GM18502 (cell line): ENCODE results near the gene USP17L25.
"Not testable (repeated sequence)": the region's sequence is repeated elsewhere in the genome, so short reads cannot be mapped to it uniquely, and the experiment has no call there.

Experiments
- ATAC-seq: cut with Tn5 transposase; IDR thresholded peaks from one replicate; pipeline ENCODE4 v1.9.1; 2021; ENCODE audit warnings: mild to moderate bottlenecking; ENCODE audit not compliant: unreplicated experiment, poor library complexity

Gene USP17L25

GRCh38 chr4:9329611-9330010, at the start of gene USP17L25:
TSS of gene USP17L25 (plus strand) at chr4:9329911. CDS start at chr4:9329911, 0 bp downstream.
- ATAC-seq = not testable (repeated sequence)

DNA sequence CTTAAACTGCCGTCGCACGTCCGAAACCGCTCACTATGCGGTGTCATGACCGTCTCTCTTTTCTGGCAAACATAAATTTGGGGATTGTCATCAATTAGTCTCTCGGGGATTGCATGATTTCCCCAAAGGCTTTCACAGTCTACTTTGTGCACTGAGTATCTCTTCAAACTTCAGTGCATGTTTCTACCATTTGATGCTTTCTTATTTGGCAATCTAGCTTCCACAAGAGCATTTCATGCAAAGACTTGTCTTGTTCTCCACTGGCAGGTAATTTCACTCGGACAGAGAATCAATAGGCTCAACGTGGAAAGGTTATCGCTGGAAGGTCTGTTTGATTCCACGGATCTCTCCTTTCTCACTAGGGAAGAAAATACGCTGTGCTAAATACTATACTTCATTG, 5.5 kb upstream of the USP17L25 start:
- ATAC-seq = not testable (repeated sequence)

DNA sequence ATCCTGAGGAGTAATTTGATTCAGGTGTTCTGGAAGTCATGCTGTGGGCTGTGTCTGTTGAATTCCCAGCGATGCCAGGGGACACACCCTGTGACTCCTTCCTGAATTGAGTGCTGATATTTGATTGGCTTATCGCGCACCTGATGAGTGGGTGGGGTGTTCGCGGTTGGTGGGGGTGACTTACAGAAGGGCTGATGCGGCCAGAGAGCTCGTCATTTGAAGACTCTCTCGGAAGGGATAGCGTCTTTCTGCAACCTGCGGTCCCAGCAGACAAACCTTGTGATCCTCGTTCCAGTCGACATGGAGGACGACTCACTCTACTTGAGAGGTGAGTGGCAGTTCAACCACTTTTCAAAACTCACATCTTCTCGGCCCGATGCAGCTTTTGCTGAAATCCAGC, 4.8 kb upstream of the USP17L25 start, which contains the start of gene USP17L24:
Gene USP17L24 (plus strand): TSS at position 301 of the 400 bp plus-strand sequence. CDS start 0 bp downstream, at position 301.
- ATAC-seq = not testable (repeated sequence)

DNA sequence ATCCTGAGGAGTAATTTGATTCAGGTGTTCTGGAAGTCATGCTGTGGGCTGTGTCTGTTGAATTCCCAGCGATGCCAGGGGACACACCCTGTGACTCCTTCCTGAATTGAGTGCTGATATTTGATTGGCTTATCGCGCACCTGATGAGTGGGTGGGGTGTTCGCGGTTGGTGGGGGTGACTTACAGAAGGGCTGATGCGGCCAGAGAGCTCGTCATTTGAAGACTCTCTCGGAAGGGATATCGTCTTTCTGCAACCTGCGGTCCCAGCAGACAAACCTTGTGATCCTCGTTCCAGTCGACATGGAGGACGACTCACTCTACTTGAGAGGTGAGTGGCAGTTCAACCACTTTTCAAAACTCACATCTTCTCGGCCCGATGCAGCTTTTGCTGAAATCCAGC, 4.6 kb downstream of the USP17L25 start, which contains the start of gene USP17L26:
Gene USP17L26 (plus strand): TSS at position 301 of the 400 bp plus-strand sequence. CDS start 0 bp downstream, at position 301.
- not testable (repeated sequence) for ATAC-seq

DNA sequence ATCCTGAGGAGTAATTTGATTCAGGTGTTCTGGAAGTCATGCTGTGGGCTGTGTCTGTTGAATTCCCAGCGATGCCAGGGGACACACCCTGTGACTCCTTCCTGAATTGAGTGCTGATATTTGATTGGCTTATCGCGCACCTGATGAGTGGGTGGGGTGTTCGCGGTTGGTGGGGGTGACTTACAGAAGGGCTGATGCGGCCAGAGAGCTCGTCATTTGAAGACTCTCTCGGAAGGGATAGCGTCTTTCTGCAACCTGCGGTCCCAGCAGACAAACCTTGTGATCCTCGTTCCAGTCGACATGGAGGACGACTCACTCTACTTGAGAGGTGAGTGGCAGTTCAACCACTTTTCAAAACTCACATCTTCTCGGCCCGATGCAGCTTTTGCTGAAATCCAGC, 9.4 kb downstream of the USP17L25 start, which contains the start of gene USP17L5:
Gene USP17L5 (plus strand): TSS at position 301 of the 400 bp plus-strand sequence. CDS start 0 bp downstream, at position 301.
- ATAC-seq = not testable (repeated sequence)

DNA sequence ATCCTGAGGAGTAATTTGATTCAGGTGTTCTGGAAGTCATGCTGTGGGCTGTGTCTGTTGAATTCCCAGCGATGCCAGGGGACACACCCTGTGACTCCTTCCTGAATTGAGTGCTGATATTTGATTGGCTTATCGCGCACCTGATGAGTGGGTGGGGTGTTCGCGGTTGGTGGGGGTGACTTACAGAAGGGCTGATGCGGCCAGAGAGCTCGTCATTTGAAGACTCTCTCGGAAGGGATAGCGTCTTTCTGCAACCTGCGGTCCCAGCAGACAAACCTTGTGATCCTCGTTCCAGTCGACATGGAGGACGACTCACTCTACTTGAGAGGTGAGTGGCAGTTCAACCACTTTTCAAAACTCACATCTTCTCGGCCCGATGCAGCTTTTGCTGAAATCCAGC, 14.1 kb downstream of the USP17L25 start, which contains the start of gene USP17L27:
Gene USP17L27 (plus strand): TSS at position 301 of the 400 bp plus-strand sequence. CDS start 0 bp downstream, at position 301.
- not testable (repeated sequence) for ATAC-seq

GRCh38 chr4:9348593-9348992, 18.9 kb downstream of the USP17L25 start, which contains the start of gene USP17L28:
TSS of gene USP17L28 (plus strand) at chr4:9348893. CDS start at chr4:9348893, 0 bp downstream.
- ATAC-seq = not testable (repeated sequence)

GRCh38 chr4:9350866-9351265, 21.2 kb downstream of the USP17L25 start:
- not testable (repeated sequence) for ATAC-seq

GRCh38 chr4:9353338-9353737, 23.6 kb downstream of the USP17L25 start, which contains the start of gene USP17L29:
TSS of gene USP17L29 (plus strand) at chr4:9353638. CDS start at chr4:9353638, 0 bp downstream.
- ATAC-seq = not testable (repeated sequence)

DNA sequence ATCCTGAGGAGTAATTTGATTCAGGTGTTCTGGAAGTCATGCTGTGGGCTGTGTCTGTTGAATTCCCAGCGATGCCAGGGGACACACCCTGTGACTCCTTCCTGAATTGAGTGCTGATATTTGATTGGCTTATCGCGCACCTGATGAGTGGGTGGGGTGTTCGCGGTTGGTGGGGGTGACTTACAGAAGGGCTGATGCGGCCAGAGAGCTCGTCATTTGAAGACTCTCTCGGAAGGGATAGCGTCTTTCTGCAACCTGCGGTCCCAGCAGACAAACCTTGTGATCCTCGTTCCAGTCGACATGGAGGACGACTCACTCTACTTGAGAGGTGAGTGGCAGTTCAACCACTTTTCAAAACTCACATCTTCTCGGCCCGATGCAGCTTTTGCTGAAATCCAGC, 33.1 kb downstream of the USP17L25 start, which contains the start of gene USP17L30:
Gene USP17L30 (plus strand): TSS at position 301 of the 400 bp plus-strand sequence. CDS start 0 bp downstream, at position 301.
- ATAC-seq = not testable (repeated sequence)

GRCh38 chr4:9379881-9380280, 50.2 kb downstream of the USP17L25 start:
- ATAC-seq = not testable (repeated sequence)
